CD4-positive, alpha-beta T cell treated with Interleukin-21 for 1 hour (primary cell): ENCODE data around the gene PTPRF.
A peak's percentile ranks its signal among the peaks of the same experiment; 100 is the strongest.
"Not testable (repeated sequence)": the region's sequence is repeated elsewhere in the genome, so short reads cannot be mapped to it uniquely, and the experiment has no call there.

Experiments
- DNase-seq: peaks from one replicate; pipeline ENCODE4 v3.0.0-alpha.2; 2020

Gene PTPRF

DNA sequence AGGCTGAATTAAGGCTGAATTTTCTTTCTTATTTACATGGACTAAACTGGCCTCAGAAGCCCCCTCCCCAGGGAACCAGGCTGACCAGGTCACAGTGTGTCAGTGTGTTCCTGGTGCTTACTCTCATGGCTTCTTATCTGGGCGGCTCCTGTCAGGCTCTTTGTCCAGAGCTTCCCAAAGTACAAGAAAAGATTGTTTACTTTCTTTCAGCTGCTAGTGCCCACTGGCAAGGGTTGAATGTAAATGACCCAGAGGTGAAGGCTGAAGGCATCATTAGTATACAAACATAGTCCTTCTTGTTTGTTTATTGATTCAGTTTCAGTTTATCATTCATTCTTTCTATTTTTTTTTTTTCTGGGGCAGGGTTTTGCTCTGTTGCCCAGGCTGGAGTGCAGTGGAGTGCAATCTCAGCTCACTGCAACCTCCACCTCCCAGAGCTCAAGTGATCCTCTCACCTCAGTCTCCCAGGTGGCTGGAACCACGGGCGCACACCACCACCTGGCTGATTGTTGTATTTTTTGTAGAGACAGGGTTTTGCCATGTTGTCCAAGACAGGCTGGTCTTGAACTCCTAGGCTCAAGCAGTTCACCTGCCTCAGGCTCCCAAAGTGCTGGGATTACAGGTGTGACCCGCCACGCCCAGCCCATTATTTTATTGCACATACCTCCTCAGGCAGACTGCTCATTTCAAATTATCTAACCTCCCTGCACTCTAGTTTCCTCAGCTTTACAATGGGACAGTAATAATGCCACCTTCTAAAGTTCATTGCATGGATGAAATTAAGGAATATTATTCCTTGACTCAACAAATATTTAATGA lies 109.5 kb downstream of the PTPRF start:
- no peak for DNase-seq

DNA sequence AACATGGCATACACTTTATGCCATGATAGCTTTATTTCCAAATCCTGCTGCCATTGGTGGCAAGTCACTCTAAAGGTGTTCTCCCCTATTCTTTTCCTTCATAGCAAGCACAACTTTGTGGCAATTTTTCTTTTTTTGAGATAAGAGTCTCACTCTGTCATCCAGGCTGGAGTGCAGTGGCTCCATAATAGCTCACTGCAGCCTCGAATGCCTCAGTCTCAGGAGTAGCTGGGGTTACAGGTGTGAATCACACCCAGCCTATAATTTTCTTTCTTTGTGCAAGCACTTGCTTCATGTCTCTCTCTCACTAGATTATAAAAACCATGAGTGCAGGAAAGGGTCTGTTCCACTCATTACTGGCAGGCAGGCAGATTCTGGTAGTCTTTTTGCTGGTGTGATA lies 113.9 kb downstream of the PTPRF start:
- DNase-seq = no peak

DNA sequence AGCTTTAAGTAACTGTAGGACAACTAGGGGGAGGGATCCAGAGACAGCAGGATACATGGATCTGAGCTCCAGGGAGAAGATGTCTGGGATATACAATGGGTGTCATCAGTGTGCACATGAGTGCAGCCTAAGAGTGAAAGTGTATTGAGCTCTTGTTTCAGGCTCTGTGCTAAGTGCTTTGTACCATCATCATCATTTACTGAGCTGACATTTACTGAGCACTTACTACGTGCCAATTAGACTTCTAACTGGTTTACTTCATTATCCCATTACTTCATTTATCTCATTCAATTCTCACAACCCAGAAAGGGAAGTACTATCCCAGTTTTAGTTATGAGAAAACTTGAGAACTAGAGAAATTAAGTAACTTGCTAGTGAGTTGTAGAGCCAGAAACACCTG lies 114.8 kb downstream of the PTPRF start:
- no peak for DNase-seq

DNA sequence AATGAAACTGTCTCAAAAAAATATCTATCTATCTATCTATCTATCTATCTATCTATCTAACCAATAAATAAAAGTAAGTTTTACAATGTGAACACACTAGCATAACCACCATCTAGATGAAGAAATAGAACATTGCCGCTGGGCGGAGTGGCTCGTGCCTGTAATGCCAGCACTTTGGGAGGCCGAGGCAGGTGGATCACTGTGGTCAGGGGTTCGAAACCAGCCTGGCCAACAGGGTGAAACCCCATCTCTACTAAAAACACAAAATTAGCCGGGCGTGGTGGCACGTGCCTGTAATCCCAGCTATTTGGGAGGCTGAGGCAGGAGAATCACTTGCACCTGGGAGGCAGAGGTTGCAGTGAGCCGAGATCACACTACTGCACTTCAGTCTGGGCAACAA lies 116.6 kb downstream of the PTPRF start:
- DNase-seq = not testable (repeated sequence)

DNA sequence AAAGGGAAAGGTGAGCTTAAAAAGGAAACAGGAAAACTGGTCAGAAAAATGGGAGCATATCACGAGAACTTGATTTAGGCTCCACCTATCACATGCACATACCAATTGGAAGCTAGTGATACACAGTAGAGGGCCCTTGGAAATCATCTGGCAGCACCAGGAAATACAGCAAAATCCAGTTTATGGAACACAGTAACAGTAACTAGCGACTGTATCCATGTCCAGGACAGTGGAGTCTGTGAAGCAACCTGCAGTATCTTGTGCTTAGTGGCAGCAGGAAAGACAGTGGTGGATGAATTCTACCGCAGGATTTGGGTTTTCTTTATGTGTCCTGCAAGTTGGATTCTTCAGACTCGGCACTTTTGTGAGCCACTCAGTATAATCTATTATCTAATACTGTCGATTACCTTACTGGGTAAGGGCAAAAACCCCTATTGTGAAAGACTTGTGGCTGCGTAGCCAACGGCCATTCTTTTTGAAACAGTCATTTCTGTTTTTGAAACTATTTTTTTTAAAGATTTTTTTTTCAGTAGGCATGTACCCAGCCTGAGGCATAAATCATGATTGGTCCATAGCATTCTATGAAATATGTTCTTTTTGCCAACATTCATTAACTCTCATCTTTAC lies 117.7 kb downstream of the PTPRF start:
- DNase-seq = no peak

DNA sequence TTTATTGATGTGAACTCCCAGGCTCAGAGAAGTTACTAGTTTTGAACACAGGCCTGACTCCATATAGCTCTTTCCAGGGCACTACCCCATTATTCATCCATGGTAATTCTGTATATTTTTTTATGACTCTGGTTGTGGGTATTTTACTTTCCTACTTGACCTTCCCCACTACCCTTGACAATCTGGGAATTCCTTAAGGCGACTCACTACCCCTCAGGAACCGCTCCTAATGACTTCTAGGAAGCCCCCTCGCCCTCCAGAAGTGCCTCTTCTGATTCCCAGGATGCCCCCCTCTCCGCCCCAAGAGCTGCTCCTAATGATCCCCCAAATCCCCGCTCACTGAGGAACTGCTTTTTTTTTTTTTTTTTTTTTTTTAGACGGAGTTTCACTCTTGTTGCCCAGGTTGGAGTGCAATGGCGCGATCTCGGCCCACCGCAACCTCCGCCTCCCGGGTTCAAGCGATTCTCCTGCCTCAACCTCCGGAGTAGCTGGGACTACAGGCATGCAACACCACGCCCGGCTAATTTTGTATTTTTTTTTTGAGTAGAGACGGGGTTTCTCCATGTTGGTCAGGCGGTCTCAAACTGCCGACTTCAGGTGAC lies 118.3 kb downstream of the PTPRF start:
- no peak for DNase-seq

DNA sequence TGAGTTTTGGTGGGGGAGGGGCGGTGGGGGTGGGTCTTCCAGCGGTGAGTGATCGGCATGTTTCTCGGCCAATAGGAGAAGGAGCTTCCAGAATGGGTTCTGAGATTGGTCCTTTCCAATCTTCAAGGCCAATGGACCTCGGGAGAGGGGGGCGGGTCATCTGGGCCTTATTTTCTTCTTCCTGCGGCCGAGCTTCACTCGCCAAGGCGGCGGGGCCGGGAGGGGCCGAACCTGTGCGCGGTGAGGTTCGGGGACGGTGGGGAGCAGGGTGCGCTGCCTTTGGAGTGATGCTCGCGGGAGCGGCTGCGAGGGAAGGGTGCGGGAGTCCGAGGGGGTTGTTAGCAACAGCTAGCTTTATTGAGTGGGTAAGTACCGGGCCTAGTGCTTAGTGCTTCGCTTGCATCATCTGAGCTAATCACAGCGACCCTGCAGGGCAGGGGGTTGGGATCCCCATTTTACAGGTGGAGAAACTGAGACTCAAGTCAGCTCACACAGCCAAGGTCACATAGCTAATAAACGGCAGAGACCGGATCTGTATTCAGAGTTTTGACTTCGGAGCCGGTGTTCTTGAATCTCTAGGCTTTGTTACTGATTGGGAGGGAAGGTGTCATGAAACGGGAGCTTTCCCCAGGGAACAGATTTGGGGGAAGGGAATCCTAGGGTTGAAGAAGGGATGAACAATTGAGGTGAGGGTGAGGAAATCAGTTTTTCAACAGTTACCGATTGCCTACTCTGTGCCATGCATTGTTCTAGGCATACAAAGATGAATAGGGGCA lies 119.8 kb downstream of the PTPRF start:
- peak; percentile 95 for DNase-seq

DNA sequence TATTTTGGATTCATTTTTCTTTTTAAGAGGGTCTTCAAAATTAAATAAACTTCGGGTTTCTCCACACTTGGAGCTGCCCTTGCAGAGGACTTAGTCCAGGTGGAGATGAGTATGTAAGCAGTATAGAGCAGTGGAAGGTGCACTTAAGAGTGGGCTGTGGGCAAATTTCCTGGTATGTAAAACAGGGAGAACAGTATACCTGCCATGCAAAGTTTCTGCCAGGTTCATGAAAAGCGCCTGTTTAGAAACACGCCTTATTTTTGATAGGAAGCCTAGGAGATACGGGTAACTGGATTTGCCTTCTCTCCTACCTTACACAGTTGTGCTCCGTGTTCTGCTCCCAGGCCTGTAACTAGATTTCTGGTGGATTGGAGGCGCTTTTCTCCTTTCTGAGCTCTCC lies 120.5 kb downstream of the PTPRF start:
- no peak for DNase-seq

DNA sequence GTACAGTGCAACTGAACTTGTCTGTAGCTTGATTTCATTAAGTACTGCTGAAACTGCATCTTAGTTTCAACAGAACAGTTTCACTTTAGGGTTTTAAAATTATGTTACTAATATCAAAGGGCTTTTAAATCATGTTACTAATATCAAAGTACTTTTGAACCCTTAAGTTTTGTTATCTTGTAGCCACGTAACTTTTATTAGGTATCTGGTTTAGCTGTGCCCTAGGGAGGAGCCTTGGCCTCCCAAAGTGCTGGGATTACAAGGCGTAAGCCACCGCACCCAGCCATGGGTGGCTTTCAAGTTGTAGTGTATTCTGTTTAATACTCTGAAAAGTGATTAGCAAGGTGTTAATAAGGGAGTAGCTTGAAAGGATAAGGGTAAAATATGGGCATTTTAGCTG lies 121.2 kb downstream of the PTPRF start:
- no peak for DNase-seq

DNA sequence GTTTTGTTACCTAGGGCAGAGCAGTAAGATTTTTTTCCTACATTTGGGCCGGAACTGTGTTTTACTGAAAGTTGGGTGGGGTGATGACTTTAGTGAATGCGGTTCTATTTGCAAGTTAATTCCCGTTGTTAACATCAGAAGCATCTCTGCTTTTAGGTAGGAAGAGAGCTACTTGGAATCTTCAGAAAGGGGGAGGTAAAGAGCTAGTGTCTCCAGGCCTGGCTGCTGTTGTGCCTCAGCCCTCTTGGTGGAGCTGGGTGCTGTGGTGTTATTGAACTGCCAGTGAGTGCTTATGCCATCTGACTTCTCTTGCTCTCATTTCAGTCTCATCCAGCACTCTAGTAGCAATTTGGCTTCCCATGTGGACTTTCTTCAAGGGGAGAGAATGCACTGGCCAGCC lies 122.7 kb downstream of the PTPRF start:
- DNase-seq = no peak

DNA sequence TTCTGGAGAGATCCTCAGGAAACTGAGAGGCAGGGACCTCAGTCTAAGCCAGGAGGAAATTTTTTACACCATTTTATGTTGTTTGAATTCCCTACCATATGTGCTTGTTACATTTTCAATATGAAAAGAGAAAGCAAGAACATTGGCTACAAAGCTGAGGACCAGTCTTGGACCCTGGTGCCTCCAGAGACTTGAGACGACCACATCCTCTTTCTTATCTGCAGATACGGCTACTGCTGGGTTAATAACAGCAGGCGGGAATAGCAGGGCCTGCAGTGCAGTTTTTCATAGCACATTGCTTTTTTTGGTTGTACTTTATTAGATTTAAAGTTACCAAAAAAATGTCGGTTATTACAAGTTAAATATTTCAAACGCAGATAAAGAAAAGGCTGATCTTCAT lies 123.2 kb downstream of the PTPRF start:
- DNase-seq = no peak

DNA sequence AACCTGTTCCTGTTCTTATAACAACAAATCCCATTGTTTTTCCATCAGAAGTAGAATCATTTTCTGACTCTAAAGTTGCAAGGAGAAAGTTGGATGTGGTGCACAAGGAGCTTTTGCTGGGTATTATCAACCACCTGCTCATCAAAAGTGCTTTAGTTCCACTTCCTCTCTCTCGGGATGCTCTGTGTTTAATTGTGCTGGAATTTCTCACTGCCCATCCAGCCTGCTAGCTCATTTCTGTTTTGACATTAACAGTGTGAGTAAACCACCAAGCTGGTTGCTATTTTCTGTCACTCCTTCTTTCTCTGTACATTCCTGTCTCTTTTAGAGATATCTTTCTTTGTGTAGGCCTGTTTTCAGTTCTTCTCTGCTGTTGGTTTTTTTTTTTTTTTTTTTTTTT lies 125.3 kb downstream of the PTPRF start:
- no peak for DNase-seq

DNA sequence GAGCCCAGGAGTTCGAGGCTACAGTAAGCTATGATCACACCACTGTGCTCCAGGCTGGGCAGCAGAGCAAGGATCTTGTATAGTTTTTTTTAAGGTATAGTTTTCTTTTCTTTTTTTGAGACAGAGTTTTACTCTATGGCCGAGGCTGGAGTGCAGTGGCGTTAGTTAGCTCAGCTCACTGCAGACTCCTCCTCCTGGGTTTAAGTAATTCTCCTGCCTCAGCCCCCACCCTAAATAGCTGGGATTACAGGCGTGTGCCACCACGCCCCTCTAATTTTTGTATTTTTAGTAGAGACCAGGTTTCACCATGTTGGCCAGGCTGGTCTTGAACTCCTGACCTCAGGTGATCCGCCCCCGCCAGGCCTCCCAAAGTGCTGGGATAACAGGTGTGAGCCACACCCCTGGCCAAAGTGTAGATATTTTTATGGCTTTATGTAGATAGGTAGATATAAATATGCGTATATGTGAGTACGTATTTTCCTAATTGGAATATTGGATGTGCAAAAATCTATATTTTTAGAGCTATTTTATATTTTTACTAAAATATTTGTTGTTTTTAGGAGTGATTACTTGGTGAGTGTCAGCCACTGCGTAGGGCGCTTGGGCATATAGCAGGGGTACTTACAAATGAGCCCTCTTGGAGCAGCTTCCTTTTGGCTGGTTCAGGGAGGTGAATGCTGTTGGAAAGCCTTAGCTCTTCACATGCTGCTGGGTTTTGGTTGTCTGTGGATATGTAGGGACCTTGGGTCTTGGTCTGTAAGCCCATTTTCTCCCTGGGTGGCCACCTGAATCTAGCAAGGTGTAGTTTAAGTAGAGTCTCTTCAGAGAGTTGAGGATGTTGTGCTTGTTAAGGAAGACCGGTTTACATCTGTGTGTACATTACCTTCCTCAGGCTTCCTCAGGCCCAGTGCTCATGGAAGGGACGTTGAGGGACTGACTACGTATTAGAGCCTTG lies 128.8 kb downstream of the PTPRF start:
- DNase-seq = no peak

DNA sequence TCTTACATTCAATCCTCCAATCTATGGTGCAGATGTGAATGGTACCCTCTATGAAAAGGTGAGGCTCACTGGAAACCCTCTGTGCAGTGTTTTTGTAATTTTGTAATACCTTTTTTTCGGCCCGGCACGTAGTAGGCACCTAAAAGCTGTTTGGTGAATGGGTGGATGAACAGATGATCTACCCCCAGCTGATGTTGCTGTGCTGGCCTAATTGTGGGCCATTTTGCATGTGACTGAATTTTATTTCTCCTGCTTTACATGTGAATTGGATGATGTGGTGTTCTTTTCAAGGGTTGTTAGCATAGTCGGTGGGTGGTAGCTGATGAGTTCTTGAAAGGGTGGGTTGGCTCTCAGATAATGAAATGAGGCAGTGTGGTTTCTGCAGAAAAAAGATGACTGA lies 129.7 kb downstream of the PTPRF start:
- DNase-seq = no peak

DNA sequence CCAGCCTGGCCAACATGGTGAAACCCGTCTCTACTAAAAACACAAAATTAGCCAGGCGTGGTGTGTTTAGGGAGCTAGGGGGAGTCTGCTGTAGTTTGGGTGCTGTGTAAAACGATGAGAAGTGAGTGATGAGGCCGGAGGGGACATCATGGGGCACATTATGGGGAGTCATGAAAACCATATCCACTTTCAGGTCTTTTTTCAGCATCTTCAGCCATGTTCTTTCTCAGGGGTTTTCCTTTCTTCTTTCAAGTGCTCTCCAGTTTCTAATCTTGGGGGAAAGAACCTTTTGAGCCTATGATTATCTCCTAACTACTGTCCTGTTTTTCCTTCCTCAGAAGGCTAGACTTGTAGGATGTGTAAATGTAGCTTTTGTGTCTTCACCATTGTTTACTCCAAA lies 133.7 kb downstream of the PTPRF start:
- no peak for DNase-seq

DNA sequence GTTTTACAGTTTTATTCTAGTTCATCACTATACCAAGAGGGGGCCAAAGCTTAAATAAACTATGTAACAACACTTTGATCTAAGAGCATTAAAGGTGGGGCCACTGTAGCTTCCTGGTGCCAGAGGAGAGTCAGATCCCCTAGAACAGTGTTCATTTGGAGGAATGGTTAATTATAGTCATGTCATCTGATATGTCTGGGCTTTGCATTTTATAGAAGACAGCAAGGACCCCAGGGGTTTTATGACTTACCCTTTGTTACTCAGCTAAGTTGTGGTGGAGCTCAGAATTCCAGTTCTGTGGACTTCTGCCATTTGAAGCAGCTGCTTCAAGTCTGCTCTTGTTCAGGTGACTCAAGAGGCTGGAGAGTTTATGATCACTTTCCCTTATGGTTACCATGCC lies 135.9 kb downstream of the PTPRF start:
- DNase-seq = no peak

DNA sequence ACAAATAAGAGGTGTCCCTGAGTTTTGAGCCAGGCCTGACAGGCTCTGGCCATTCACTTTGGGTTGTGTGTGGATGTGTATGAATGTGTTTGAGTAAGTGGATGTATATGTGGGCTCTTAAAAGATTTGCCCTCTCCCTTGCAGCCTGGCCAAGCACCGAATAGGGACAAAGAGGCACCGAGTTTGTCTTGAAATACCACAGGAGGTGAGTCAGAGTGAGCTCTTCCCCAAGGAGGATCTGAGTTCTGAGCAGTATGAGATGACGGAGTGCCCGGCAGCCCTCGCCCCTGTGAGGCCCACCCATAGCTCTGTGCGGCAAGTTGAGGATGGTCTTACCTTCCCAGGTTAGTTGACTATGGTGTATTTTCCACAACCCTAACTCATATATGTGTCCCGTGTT lies 138.3 kb downstream of the PTPRF start:
- no peak for DNase-seq

DNA sequence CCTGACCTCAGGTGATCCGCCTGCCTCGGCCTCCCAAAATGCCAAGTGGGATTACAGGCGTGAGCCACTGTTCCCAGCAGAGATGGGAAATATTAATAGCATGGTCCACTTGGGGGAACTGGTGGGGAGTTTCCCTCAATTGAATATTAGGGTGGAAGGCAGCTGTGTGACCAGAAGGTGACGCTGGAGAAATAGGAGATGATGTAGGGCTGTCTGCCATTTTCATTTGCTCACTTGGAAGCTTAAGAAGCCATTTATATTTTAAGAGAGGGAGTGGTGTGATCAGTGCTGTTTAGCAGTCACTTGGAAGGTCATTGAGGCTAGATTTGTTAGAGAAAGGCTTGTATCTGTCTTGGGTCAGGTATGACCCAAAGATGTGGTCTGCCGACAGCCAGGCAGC lies 139.2 kb downstream of the PTPRF start:
- DNase-seq = no peak

DNA sequence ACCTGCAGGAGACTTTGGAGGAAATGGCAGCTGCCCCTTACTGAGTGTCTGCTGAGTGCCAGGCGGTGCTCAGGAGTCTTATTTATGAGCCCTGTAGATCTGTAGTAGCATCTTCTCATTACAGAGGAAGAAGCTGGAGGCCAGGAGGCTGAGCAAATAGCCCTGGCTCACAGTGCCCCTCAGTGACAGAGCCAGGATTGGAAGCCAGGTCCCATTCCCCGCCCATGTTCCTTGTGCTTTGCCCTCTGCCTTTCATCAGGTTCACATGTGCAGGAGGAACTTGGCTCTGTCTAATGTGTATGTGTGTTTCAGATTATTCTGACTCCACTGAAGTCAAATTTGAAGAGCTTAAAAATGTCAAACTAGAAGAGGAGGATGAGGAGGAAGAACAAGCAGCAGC lies 140.5 kb downstream of the PTPRF start:
- no peak for DNase-seq

DNA sequence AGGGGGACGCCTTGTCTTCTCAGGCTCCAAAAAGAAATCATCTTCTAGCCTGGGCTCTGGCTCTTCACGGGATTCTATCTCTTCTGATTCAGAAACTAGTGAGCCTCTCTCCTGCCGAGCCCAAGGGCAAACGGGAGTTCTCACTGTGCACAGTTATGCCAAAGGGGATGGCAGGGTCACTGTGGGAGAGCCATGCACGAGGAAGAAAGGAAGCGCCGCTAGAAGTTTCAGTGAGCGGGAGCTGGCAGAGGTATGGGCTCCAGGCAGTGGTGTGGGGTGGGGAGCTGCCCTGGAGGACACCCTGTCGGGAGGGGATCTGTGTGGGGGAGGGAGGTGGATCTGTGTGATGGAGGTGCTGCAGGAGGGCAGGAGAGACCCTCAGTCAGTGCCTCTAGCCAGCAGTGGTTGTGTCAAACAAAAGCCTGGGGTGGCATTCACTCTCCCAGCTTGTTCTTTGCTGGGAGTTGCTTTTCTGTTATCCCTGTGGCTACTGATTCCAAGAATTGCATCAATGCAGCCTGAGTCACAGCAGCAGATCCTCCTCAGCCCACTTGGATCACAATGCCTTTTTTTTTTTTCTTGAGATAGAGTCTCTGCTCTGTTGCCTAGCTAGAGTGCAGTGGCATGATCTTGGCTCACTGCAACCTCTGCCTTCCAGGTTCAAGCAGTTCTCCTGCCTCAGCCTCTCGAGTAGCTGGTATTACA lies 141.1 kb downstream of the PTPRF start:
- no peak for DNase-seq

DNA sequence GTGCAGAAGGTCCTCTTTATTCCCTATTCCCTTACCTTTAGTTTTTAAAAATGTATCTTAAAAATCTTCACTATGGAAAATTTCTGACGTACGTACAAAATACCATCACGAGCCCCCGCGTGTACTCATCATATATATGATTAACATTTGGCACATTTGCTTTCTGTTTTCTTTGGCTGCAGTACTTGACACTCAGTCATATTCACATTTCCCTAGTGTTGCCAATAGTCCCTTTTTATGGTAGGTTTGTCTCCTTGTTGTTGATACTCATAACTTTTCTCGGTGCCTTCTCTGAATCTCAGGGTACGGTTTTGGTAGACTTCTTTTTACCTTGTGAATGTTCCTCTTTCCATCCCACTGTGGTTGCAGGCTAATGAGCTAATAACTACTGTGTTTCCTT lies 142.6 kb downstream of the PTPRF start:
- no peak for DNase-seq
